Measurements from ENCODE around the gene RILP.

DNA sequence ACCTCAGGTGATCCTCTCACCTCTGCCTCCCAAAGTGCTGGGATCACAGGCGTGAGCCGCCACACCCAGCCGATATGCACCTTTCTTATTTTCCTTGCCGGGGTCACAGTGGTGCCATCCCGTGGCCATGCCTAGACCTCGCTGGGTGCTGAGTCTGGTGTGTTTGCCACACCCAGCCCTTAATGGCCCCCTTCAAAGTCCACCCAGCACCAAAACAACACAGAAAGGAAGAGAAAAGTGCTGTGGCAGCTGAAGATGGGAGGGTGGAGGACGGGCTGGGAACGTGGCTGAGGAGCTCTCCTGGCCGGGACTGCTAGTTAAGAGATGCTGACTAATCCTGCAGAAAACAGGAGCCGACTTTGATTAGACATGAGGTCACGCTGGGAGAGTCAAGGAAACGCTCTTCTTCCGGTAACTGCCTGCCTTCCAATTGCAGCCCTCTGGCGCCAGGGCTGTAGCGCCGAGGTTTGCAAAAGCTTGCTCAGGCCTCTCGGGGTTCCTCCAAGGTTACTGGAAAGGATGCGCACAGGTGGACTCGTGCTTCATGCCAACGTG, 32.0 kb downstream of the RILP start:
- no peak for TF ChIP-seq USF2 (IDR thresholded peaks at IDR 0.05; ENCODE audit: low read depth, low read length)
- TF ChIP-seq, protein P1, sequence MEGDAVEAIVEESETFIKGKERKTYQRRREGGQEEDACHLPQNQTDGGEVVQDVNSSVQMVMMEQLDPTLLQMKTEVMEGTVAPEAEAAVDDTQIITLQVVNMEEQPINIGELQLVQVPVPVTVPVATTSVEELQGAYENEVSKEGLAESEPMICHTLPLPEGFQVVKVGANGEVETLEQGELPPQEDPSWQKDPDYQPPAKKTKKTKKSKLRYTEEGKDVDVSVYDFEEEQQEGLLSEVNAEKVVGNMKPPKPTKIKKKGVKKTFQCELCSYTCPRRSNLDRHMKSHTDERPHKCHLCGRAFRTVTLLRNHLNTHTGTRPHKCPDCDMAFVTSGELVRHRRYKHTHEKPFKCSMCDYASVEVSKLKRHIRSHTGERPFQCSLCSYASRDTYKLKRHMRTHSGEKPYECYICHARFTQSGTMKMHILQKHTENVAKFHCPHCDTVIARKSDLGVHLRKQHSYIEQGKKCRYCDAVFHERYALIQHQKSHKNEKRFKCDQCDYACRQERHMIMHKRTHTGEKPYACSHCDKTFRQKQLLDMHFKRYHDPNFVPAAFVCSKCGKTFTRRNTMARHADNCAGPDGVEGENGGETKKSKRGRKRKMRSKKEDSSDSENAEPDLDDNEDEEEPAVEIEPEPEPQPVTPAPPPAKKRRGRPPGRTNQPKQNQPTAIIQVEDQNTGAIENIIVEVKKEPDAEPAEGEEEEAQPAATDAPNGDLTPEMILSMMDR (conservative IDR thresholded peaks at IDR 0.05; ENCODE audit: low read depth, low read length): 0 out of 2 replicates have a peak, but pooled peaks have one; percentile 5
- no peak for TF ChIP-seq NFE2L2 (IDR thresholded peaks at IDR 0.05; ENCODE audit: low read depth, low read length)
- no peak for TF ChIP-seq POLR2A (IDR thresholded peaks at IDR 0.05; ENCODE audit: low read depth, low read length)
- TF ChIP-seq ELK1 (IDR thresholded peaks at IDR 0.05; ENCODE audit: borderline replicate concordance, low read depth, low read length): no peak
- no peak for TF ChIP-seq SMC3 (IDR thresholded peaks at IDR 0.05; ENCODE audit: low read depth, low read length)
- TF ChIP-seq RCOR1 (IDR thresholded peaks at IDR 0.05; ENCODE audit: insufficient replicate concordance, low read length): no peak
- no peak for TF ChIP-seq CHD1 (IDR thresholded peaks at IDR 0.05; ENCODE audit: low read depth, low read length)
- peak; percentile 4; the same call in 1 of the 2 replicates for TF ChIP-seq MAFK (IDR thresholded peaks at IDR 0.05; ENCODE audit: low read depth, low read length)
- TF ChIP-seq RFX5 (IDR thresholded peaks at IDR 0.05; ENCODE audit: low read depth, low read length): no peak
- no peak for TF ChIP-seq MXI1 (IDR thresholded peaks at IDR 0.05; ENCODE audit: borderline replicate concordance, low read depth, low read length)
- TF ChIP-seq CEBPB (IDR thresholded peaks at IDR 0.05; ENCODE audit: low read depth, low read length): no peak
- TF ChIP-seq MAZ (IDR thresholded peaks at IDR 0.05; ENCODE audit: borderline replicate concordance, low read depth, low read length): no peak
- TF ChIP-seq BHLHE40 (IDR thresholded peaks at IDR 0.05; ENCODE audit: low read depth, low read length): no peak

Measured in IMR-90 (cell line).